ENCODE results near the gene PRKCE.

GRCh38 chr2:45750001-45750400, 98.5 kb downstream of the PRKCE start:
- TF ChIP-seq POLR2A (IDR thresholded peaks at IDR 0.05) (no peak), CTCF (IDR thresholded peaks at IDR 0.05) (no peak)
